ENCODE data around the gene PATZ1.

DNA sequence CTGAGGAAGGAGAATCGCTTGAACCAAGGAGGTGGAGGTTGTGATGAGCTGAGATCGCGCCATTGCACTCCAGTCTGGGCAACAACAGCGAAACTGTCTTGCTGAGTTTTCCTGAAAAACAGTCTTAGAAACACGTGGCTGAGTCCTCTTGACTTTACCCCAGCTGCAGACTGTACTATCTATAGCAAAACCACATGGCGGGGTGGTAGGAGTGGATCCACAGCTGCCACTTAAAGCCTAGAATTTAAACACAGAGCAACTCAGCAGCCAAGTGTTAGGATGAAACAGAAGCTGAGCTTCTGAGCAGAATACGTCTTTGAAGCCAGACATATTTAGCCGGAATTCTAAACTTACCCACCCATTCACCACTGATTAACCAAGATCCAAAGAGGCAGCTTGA is 14.1 kb downstream of the PATZ1 start:
- TF ChIP-seq EZH2 (IDR thresholded peaks at IDR 0.05; ENCODE audit: insufficient read depth, poor library complexity, severe bottlenecking) (no peak), EZH2phosphoT487 (IDR thresholded peaks at IDR 0.05; ENCODE audit: insufficient read depth, low read depth) (no peak)
